Sigmoid colon (tissue), 7 donors: Measurements from ENCODE around the gene THSD7B. TPM values are rescaled to one million over a fixed set of nuclear protein-coding genes. Genes with fewer than 3 reads are reported as not detected.

ENCODE experiments used
- DNase-seq: peaks from one replicate; pipeline ENCODE4 v3.0.0-alpha.2; 2019
- H3K27ac ChIP-seq, 4 donors: fragments of 200-600 bp; sonication (generic); one replicate each; pipeline ENCODE4 v1.5.1; 2016 to 2019; ENCODE audit warnings: mild to moderate bottlenecking in 1 of 4
- H3K27me3 ChIP-seq, 3 donors: fragments of 200-600 bp; sonication (generic); one replicate each; pipeline ENCODE4 v1.5.1; 2019; ENCODE audit warnings: mild to moderate bottlenecking in 1 of 3
- H3K36me3 ChIP-seq, 4 donors: fragments of 200-600 bp; sonication (generic); one replicate each; pipeline ENCODE4 v1.5.1; 2016 to 2019
- H3K4me1 ChIP-seq, 4 donors: fragments of 200-600 bp; sonication (generic); one replicate each; pipeline ENCODE4 v1.5.1; 2017 to 2019
- H3K4me3 ChIP-seq, 4 donors: fragments of 200-600 bp; sonication (generic); one replicate each; pipeline ENCODE4 v1.5.1; 2017 to 2019; ENCODE audit warnings: mild to moderate bottlenecking in 2 of 4, moderate library complexity in 1 of 4
- H3K9me3 ChIP-seq, 4 donors: fragments of 200-600 bp in 3 of 4; sonication (generic) in 3 of 4; one replicate each; pipeline versions ENCODE4 v1.5.1 to v1.6.1; 2013 to 2019
- EP300 ChIP-seq, 4 donors: sonication (generic); formaldehyde crosslinking; IDR thresholded peaks; one replicate each; pipeline ENCODE4 v1.6.1; 2017; ENCODE audit warnings: antibody characterized with exemption in 4 of 4
- POLR2A ChIP-seq, 2 donors: fragments of 450-650 bp; IDR thresholded peaks; one replicate each; pipeline ENCODE4 v1.6.1; 2016; ENCODE audit warnings: antibody characterized with exemption in 2 of 2, mild to moderate bottlenecking in 2 of 2, moderate library complexity in 2 of 2
- POLR2AphosphoS5 ChIP-seq, 4 donors: sonication (generic); formaldehyde crosslinking; IDR thresholded peaks; one replicate each; pipeline ENCODE4 v1.6.1; 2017; ENCODE audit warnings: antibody characterized with exemption in 4 of 4
- WGBS, 2 donors: extraction: QIAGEN DNeasy Blood & Tissue Kit; methylation state at CpG; one replicate each; pipeline ENCODE4 v1.1.7; 2013; 5-methylcytosine and 5-hydroxymethylcytosine counted together
- intact Hi-C: fragments of 100-400 bp; cut with DNase I; formaldehyde crosslinking; loops from one replicate; pipeline ENCODE4 v1.15.1; 2023
- polyA plus RNA-seq, 3 donors: library from polyadenylated mRNA; stranded (reverse); fragments of 200-250 nt; gene quantifications; one replicate each; pipeline ENCODE4 v1.2.3, GENCODE V29; 2013
- total RNA-seq, 4 donors: library from RNA; depleted of rRNA; stranded (reverse); fragments of >200 nt; gene quantifications; one replicate each; pipeline ENCODE4 v1.1.0, GENCODE V29; 2016
- TF ChIP-seq, protein P1 (sequence below), 4 experiments: fragments of 450-650 bp in 3 of 4; fragments of 200-600 bp in 1 of 4; IDR thresholded peaks; one replicate each; pipeline ENCODE4 v1.5.1; 2016 to 2019; ENCODE audit warnings: antibody characterized with exemption in 4 of 4, mild to moderate bottlenecking in 3 of 4, moderate library complexity in 2 of 4
- donor health status: healthy with polysubstance abuse.
- donor health status: Bipolar disorder and iron deficiency.
- donor health status: healthy.

The THSD7B gene
- total and polyA plus RNA-seq, 7 donors: 0.16 to 0.83 (median 0.27) TPM; not detected in 2

DNA sequence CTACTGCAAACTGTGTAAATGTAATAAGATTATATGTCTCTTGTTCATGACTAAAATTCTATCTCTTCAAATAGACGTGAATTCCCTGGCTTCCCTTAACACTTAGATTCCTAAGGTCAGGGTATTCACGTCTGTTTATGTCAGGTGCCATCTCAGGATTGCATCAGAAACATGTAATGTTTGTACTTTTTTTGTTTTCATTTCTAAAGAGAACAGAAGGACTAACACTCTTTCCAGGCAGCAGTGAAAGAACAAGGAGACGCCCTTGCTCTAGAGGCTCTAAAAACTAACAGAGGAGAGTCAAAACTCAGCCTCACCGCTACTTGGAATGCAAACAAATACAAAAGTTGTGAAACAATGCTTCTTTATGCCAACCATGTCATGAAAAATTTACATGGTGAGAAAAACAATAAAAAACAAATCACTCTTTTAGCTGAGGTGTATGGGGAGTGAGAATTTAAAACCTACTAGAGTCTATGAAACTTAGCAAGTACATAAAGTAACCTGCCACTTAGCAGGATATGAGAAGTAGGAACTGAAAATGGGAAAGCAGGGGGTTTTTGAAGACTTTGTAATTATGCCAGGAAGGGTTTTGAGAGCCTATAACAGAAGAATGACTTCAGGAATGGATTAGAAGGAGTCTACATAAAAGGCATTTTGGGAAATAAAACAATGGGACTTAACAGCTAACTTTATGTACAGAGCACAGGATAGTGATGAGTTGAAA lies 522.7 kb downstream of the THSD7B start:
- intact Hi-C loops: no loop called here
- Histone ChIP-seq H3K9me3 (no peaks in the 10 kb centered on the region), H3K4me3 (no peak overlapping the region), H3K4me1 (no peaks in the 10 kb centered on the region), H3K27ac (no peak overlapping the region), H3K36me3 (no peaks in the 10 kb centered on the region), H3K27me3 (no peaks in the 10 kb centered on the region)
- DNase-seq: no peak
- no peak for TF ChIP-seq EP300 (IDR thresholded peaks at IDR 0.05)
- TF ChIP-seq, protein P1, sequence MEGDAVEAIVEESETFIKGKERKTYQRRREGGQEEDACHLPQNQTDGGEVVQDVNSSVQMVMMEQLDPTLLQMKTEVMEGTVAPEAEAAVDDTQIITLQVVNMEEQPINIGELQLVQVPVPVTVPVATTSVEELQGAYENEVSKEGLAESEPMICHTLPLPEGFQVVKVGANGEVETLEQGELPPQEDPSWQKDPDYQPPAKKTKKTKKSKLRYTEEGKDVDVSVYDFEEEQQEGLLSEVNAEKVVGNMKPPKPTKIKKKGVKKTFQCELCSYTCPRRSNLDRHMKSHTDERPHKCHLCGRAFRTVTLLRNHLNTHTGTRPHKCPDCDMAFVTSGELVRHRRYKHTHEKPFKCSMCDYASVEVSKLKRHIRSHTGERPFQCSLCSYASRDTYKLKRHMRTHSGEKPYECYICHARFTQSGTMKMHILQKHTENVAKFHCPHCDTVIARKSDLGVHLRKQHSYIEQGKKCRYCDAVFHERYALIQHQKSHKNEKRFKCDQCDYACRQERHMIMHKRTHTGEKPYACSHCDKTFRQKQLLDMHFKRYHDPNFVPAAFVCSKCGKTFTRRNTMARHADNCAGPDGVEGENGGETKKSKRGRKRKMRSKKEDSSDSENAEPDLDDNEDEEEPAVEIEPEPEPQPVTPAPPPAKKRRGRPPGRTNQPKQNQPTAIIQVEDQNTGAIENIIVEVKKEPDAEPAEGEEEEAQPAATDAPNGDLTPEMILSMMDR (IDR thresholded peaks at IDR 0.05): no peak
- TF ChIP-seq POLR2A (IDR thresholded peaks at IDR 0.05): no peak
- TF ChIP-seq POLR2AphosphoS5 (IDR thresholded peaks at IDR 0.05): no peak
- 13 to 47% methylated on average over 4 of the region's 4 CpGs for WGBS, 2 donors

DNA sequence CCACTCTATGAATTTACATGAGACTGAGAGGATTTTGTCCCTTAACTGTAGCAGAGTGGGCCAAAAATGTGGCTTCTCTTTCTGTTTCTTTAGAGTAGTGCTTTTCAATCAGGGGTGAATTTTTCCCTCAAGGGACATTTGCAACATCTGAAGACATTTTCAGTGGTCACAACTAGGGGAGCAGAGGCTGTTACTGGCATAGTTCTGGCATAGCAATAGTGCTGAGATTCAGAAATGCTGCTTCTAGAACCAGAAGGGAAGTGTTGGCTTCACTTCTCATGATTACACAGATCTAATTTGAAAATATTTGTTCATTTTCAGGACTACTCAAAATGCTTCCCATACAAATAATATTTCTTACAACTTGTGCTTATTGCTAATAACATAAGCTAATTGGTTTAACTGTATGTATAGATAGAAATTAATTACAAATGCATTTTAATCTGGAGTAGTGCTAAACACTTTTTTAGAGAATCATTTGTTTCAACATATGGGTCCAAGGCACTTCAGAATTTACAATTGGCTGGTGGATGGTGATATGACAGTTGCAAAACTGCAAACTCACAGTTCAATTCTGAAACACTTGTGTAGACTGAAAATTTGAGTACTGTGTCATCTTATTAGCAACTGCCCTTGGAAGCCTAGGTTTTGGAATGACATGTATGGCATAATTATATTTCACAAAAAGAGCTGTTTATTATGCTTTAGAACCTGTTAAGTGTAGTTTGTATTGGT lies 526.7 kb downstream of the THSD7B start:
- intact Hi-C loops: no loop called here
- Histone ChIP-seq H3K36me3 (no peaks in the 10 kb centered on the region), H3K27ac (no peak overlapping the region), H3K4me1 (no peaks in the 10 kb centered on the region), H3K27me3 (no peaks in the 10 kb centered on the region), H3K4me3 (no peak overlapping the region), H3K9me3 (no peaks in the 10 kb centered on the region)
- no peak for DNase-seq
- TF ChIP-seq, protein P1 (IDR thresholded peaks at IDR 0.05): no peak
- no peak for TF ChIP-seq EP300 (IDR thresholded peaks at IDR 0.05)
- TF ChIP-seq POLR2AphosphoS5 (IDR thresholded peaks at IDR 0.05): no peak
- no peak for TF ChIP-seq POLR2A (IDR thresholded peaks at IDR 0.05)

DNA sequence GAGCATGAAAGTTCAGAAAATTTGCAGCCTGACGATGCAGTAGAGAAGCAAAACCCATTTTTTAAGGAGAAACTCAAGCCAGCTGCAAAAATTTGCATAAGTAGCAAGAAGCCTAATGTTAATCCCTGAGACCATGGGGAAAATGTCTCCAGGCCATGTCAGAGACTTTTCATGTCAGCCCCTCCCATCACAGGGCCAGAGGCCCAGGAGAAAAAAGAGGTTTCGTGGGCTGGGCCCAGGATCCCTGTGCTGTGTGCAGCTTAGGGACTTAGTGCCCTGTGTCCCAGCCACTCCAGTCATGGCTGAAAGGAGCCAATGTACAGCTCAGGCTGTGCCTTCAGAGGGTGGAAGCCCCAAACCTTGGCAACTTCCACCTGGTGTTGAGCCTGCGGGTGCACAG lies 533.0 kb downstream of the THSD7B start:
- intact Hi-C loops: no loop called here
- Histone ChIP-seq H3K27ac (no peak overlapping the region), H3K9me3 (peaks cover 0 to 5% (median 0%) of the 10 kb centered on the region in 4 donors), H3K4me1 (no peaks in the 10 kb centered on the region), H3K27me3 (no peaks in the 10 kb centered on the region), H3K36me3 (no peaks in the 10 kb centered on the region), H3K4me3 (no peak overlapping the region)
- TF ChIP-seq POLR2AphosphoS5 (IDR thresholded peaks at IDR 0.05) (no peak), EP300 (IDR thresholded peaks at IDR 0.05) (no peak), POLR2A (IDR thresholded peaks at IDR 0.05) (no peak)
- TF ChIP-seq, protein P1 (IDR thresholded peaks at IDR 0.05): no peak
- 82 to 86% methylated on average over 3 of the region's 3 CpGs for whole genome bisulfite sequencing, 2 donors
- DNase-seq: no peak

DNA sequence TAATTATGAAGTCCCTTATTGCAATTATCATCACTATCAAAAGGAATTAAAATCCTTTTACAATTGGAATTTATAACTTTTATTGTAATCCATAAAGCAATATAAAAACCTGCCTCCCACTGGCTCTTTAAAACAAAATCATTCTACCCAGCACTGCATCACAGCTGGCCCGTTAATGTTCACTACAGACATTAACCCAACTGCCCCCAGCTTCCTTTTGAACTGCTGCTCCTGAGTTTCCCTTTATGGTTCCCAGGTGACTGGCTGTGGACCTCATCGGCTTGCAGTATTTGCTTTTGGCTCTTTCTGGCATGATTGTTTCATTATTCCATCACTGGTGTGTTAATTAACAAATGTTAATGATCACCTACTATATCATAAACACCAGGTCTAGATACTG lies 535.6 kb downstream of the THSD7B start:
- Histone ChIP-seq H3K27me3 (no peaks in the 10 kb centered on the region), H3K36me3 (no peaks in the 10 kb centered on the region), H3K27ac (no peak overlapping the region), H3K9me3 (peaks cover 0 to 5% (median 0%) of the 10 kb centered on the region in 4 donors), H3K4me3 (no peak overlapping the region), H3K4me1 (no peaks in the 10 kb centered on the region)
- no peak for DNase-seq
- intact Hi-C loops: no loop called here
- no peak for TF ChIP-seq POLR2A (IDR thresholded peaks at IDR 0.05)
- TF ChIP-seq POLR2AphosphoS5 (IDR thresholded peaks at IDR 0.05): no peak
- TF ChIP-seq, protein P1 (IDR thresholded peaks at IDR 0.05): no peak
- WGBS, 2 donors: 14 to 52% methylated on average over 2 of the region's 2 CpGs
